Mucosa of descending colon (tissue), 3 donors: ENCODE results near the gene RHEB. TPM values are rescaled to one million over a fixed set of nuclear protein-coding genes. Genes with fewer than 3 reads are reported as not detected.
A peak's percentile ranks its signal among the peaks of the same experiment; 100 is the strongest.

Experiments
- ATAC-seq: fragments of 200-7000 bp; cut with Tn5 transposase; one replicate; pipeline ENCODE4 v1.9.1; 2020; ENCODE audit warnings: mild to moderate bottlenecking, moderate library complexity
- DNase-seq, 3 donors: peaks; one replicate each; pipeline ENCODE4 v3.0.0-alpha.2; 2020
- H3K36me3 ChIP-seq: fragments of 200-600 bp; one replicate; pipeline ENCODE4 v1.8.0; 2021; ENCODE audit warnings: low read depth, mild to moderate bottlenecking
- H3K4me1 ChIP-seq: fragments of 200-600 bp; one replicate; pipeline ENCODE4 v1.8.0; 2021; ENCODE audit warnings: low read depth, mild to moderate bottlenecking
- H3K4me3 ChIP-seq: fragments of 200-600 bp; one replicate; pipeline ENCODE4 v1.8.0; 2021; ENCODE audit warnings: mild to moderate bottlenecking
- H3K9me3 ChIP-seq: fragments of 200-600 bp; one replicate; pipeline ENCODE4 v1.8.0; 2021; ENCODE audit warnings: mild to moderate bottlenecking
- intact Hi-C, 2 donors: fragments of 100-400 bp; cut with DNase I in 1 of 2; cut with micrococcal nuclease in 1 of 2; formaldehyde crosslinking; loops; one replicate each; pipeline versions ENCODE4 v1.11.0 to v1.11.1; 2022; cut with DNase I, micrococcal nuclease
- total RNA-seq, 3 donors: library from RNA; stranded (reverse); fragmentation: NEBNext Ultra II Directional in 2 of 3; extraction: Animal tissue kit (Norgen Biotek cat#: 25700) in 2 of 3; gene quantifications; one replicate each; pipeline versions ENCODE4 v1.2.1 to v1.2.4, GENCODE V29; 2021 to 2023
- TF ChIP-seq, protein P1 (sequence below): fragments of 200-600 bp; IDR thresholded peaks from one replicate; pipeline ENCODE4 v1.8.0; 2022; ENCODE audit warnings: antibody characterized with exemption, mild to moderate bottlenecking
- donor health status: DM: no; HTN: no; CAD: no; lungs with moderate emphysema.
- donor health status: DM: no; HTN: no; CAD: no.
- donor health status: DM: no; HTN: yes; CAD: no.

Gene RHEB
- total RNA-seq, 3 donors from 2014 or later, result 40.3 to 114 (median 73.5) TPM

- ATAC-seq (no peak), DNase-seq (no peak)
- TF ChIP-seq, protein P1, sequence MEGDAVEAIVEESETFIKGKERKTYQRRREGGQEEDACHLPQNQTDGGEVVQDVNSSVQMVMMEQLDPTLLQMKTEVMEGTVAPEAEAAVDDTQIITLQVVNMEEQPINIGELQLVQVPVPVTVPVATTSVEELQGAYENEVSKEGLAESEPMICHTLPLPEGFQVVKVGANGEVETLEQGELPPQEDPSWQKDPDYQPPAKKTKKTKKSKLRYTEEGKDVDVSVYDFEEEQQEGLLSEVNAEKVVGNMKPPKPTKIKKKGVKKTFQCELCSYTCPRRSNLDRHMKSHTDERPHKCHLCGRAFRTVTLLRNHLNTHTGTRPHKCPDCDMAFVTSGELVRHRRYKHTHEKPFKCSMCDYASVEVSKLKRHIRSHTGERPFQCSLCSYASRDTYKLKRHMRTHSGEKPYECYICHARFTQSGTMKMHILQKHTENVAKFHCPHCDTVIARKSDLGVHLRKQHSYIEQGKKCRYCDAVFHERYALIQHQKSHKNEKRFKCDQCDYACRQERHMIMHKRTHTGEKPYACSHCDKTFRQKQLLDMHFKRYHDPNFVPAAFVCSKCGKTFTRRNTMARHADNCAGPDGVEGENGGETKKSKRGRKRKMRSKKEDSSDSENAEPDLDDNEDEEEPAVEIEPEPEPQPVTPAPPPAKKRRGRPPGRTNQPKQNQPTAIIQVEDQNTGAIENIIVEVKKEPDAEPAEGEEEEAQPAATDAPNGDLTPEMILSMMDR, result no peak
- H3K4me1 ChIP-seq, result peaks cover 29% of the 10 kb centered on the region
- intact Hi-C loops, result no loop called here
- no peaks in the 10 kb centered on the region for H3K36me3 ChIP-seq
- no peak overlapping the region for H3K4me3 ChIP-seq
- no peaks in the 10 kb centered on the region for H3K9me3 ChIP-seq
Measured at GRCh38 chr7:151494298-151495284, 25.1 kb downstream of the RHEB start.

DNA sequence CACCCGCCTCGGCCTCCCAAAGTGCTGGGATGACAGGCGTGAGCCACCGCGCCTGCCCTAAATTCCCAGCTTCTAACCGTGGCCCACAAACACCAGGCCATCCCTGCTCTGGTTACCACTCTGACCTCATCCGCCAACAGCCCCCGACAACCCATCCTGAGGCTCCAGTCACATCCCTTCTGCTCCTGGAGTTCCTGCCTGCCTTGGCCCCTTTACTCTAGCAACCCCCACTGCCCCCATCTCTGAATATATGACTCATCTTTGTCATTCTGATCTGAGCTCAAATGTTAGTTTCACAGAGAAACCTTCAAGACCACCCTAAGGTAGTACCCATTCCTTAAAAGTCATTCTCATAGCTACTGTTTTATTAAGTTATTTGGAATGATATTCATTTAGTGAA lies 26.6 kb downstream of the RHEB start:
- intact Hi-C loops, result no loop called here
- ATAC-seq, result no peak
- DNase-seq, result no peak
- H3K4me3 ChIP-seq, result no peak overlapping the region
- H3K4me1 ChIP-seq, result peaks cover 18% of the 10 kb centered on the region
- H3K9me3 ChIP-seq, result no peaks in the 10 kb centered on the region
- TF ChIP-seq, protein P1, result no peak
- no peaks in the 10 kb centered on the region for H3K36me3 ChIP-seq

DNA sequence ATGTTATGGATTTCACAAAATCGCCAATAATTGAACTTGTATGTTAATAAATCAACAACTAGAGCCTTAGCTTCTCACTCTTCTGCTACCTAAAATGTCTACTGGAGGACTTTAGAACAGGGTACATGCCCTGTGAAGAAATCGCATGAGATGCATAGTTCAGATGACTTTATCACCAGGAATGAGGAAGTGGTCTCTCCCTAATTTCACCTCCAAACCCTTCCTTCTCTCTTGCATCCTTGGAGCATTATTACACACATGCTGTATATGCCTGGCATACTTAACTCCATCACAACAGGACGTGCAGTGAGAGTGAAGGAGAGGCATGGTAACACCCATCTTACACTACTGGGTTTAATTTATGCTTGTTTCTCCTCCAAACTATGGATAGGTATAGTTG lies 27.8 kb downstream of the RHEB start:
- ATAC-seq (peak; percentile 86), DNase-seq (no peak)
- Histone ChIP-seq H3K4me1 (peaks cover 16% of the 10 kb centered on the region), H3K36me3 (no peaks in the 10 kb centered on the region), H3K4me3 (no peak overlapping the region), H3K9me3 (no peaks in the 10 kb centered on the region)
- intact Hi-C loops, result no loop called here
- TF ChIP-seq, protein P1, result no peak

DNA sequence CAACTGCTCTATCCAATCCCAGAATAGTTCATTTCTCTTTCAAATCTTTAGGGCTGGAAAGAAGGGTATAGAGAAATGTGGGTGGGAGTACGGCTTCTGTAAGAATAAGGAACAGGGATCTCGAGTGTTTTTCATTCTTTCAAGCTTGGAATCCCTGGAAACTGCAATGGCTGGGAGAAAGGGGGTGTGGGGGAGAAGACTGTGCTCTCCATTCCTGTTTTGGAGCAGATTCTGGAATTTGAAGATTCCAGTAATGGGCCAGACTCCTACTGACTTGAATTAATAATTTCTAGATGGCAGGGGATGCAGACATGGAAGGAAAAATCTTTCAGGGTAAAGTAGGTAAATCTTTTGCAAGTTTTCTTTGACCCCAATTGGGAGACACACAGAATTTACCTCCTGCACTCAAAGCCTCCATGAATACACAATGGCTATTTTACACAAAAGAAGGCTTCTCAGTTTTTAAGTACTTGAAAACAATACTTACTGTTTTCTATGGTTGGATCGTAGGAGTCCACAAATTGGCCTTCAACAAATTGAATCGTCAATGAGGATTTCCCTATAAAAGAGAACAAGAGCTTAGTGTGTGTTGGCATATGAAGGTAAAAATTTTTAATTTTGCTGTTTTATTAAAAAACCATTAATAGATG lies 29.1 kb downstream of the RHEB start:
- no peaks in the 10 kb centered on the region for H3K9me3 ChIP-seq
- peaks cover 9% of the 10 kb centered on the region for H3K4me1 ChIP-seq
- H3K4me3 ChIP-seq, result no peak overlapping the region
- no peaks in the 10 kb centered on the region for H3K36me3 ChIP-seq
- ATAC-seq (no peak), DNase-seq (no peak)
- intact Hi-C loops, result no loop called here
- TF ChIP-seq, protein P1, result no peak

DNA sequence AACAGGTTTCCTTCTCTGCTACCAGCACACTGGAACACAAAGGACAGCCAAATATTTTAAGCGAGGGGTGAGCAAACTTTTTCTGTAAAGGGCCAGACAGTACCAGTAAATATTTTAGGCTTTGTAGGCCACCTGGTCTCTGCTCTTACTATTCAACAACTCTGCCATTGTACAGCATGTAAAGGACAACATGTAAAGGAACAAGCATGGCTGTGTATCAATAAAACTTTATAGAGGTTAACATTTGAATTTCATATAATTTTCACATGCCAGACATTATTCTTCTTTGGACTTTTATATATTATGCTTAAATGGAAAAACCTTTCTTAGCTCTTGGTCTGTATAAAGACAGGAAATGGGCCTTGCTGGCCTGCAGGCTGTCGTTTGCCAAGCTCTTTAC lies 30.2 kb downstream of the RHEB start:
- H3K4me1 ChIP-seq, result no peaks in the 10 kb centered on the region
- DNase-seq (no peak), ATAC-seq (no peak)
- H3K36me3 ChIP-seq, result no peaks in the 10 kb centered on the region
- no peak overlapping the region for H3K4me3 ChIP-seq
- H3K9me3 ChIP-seq, result no peaks in the 10 kb centered on the region
- intact Hi-C loops, result no loop called here
- TF ChIP-seq, protein P1, result no peak
